Adipose tissue (tissue), 3 donors: ENCODE results near the gene SETDB1. TPM values are rescaled to one million over a fixed set of nuclear protein-coding genes. Genes with fewer than 3 reads are reported as not detected.

Source experiments
- H3K27ac ChIP-seq: one replicate; pipeline ENCODE4 v1.5.1; 2013; ENCODE audit warnings: low read depth, low read length
- WGBS, 3 donors: extraction: QIAGEN DNeasy Blood & Tissue Kit; methylation state at CpG; one replicate each; pipeline ENCODE4 v1.1.7; 2013; 5-methylcytosine and 5-hydroxymethylcytosine counted together
- polyA plus RNA-seq, 3 donors: library from polyadenylated mRNA; stranded (reverse); fragments of 200-250 nt; gene quantifications; one replicate each; pipeline ENCODE4 v1.2.3, GENCODE V29; 2013
- donor health status: healthy with polysubstance abuse.
- donor health status: Bipolar disorder and iron deficiency.
- donor health status: healthy.

SETDB1 gene
- polyA plus RNA-seq, 3 donors, result 13.4 to 15.7 (median 15.1) TPM

DNA sequence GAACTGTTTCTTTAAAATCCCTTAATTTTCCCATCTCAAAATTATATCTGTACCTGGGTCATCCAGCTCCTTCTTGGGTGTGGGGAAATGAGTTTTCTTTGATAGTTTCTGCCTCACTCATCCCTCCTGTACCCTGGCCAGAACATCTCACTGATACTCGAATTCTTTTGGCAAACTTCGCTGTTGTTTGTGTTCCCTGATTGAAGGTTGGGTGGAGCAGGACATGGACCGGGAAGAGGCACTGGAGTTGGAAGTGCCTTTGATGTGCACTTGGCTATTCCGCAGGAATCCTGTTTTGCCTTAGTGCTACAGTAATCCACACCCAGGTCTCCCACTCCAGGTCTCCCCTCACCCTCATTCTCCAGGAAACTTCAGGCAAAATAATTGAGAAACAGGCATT is 69.3 kb downstream of the SETDB1 start:
- 37 to 58% (median 41%) methylated on average over 4 of the region's 4 CpGs for WGBS, 3 donors
- H3K27ac ChIP-seq, result no peak overlapping the region

GRCh38 chr1:150995896-150996295 is 69.7 kb downstream of the SETDB1 start:
- 35 to 47% (median 39%) methylated on average over 9 of the region's 9 CpGs for WGBS, 3 donors
- H3K27ac ChIP-seq, result no peak overlapping the region

DNA sequence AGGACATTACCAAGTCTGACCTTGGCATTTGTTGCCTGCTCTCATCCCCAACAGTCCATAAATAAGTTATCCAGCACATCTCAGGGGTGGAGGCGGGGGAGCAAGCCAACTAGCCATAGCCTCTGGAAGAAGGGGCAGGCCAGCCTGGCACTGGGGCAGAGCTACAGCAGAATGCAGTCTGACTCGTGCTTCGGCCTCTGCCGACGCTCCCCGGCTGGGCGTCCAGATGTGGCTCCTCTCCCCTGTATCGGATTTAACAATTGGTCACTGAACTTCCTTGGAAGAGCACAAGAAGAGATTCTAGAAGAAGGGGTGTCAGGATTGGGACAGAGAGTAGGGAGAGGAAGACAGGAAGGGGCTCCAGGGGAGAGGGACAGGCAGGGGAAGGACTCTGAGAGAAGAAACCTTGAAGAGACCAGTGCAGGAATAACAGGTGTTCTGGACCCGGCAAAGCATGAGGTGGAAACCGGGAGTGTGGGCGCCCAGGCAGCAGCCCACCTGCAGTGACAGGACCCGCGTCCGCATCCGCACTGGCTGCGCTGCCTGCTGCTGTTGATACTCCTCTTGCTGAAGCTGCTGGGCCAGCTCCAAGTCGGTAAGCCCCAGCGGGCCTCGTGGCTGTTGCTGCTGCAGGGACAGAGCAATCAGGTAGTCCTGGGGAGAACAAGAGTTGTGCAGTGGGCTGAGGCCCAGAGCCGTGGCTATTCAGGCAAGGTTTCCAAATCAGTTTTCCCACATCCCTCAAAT is 71.1 kb downstream of the SETDB1 start:
- H3K27ac ChIP-seq, result no peak overlapping the region
- WGBS, 3 donors, result 88 to 91% (median 88%) methylated on average over 17 to 20 of the region's 20 CpGs

GRCh38 chr1:150997949-150998348 is 71.8 kb downstream of the SETDB1 start:
- H3K27ac ChIP-seq, result no peak overlapping the region
- 64 to 77% (median 66%) methylated on average over 5 of the region's 5 CpGs for WGBS, 3 donors

- 54 to 74% (median 54%) methylated on average over 17 of the region's 17 CpGs for WGBS, 3 donors
- no peak overlapping the region for H3K27ac ChIP-seq
These were observed 73.0 kb downstream of the SETDB1 start for GRCh38 chr1:150999051-150999674.

DNA sequence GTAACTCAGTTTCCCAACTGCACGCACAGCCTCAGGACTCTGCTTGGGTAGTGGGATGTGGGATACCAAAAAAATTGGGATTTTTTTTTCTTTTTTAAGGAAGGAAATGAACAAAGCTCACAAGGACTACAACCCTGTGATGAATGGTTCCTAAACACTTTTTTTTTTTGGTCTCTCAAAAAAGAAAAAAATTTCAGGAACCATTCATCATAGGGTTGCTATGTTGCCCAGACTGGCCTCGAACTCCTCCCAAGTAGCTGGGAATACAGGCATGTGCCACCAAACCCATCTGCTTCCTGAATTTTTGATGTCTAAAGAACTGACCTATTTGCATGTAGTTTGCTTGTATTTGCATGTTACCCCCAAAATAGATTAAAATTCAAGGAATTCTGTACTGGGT is 73.8 kb downstream of the SETDB1 start:
- no peak overlapping the region for H3K27ac ChIP-seq
- 70 to 87% (median 80%) methylated on average over 2 of the region's 2 CpGs for WGBS, 3 donors

GRCh38 chr1:151000408-151000807 is 74.2 kb downstream of the SETDB1 start:
- WGBS, 3 donors, result 89 to 96% (median 94%) methylated on average over 3 of the region's 3 CpGs
- no peak overlapping the region for H3K27ac ChIP-seq

- 45 to 82% (median 58%) methylated on average over 4 of the region's 4 CpGs for WGBS, 3 donors
- no peak overlapping the region for H3K27ac ChIP-seq
These were observed 75.4 kb downstream of the SETDB1 start for GRCh38 chr1:151001602-151002001.

DNA sequence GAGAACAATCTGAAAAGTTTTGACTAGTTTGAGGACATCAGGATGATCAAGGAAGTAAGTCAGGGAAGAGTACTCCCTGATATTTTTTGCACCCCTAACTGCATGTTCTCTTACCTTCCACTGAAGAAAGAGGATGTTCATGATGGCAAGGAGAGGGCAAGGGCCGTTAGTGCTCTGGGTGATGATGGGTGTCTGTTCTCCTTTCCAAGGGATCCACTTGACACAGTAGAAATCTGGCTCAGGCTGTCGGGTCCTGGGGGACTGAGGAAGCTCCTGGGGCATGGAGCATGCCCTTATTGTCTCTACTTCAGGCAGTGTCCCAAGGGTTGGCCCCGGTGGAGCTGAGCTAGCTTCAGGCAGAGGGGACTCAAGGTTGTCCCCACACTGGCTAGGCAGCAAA is 75.9 kb downstream of the SETDB1 start:
- H3K27ac ChIP-seq, result no peak overlapping the region
- WGBS, 3 donors, result 62 to 82% (median 64%) methylated on average over 3 of the region's 3 CpGs

GRCh38 chr1:151002611-151003010 is 76.4 kb downstream of the SETDB1 start:
- H3K27ac ChIP-seq, result no peak overlapping the region
- WGBS, 3 donors, result 26 to 48% (median 38%) methylated on average over 2 of the region's 2 CpGs

DNA sequence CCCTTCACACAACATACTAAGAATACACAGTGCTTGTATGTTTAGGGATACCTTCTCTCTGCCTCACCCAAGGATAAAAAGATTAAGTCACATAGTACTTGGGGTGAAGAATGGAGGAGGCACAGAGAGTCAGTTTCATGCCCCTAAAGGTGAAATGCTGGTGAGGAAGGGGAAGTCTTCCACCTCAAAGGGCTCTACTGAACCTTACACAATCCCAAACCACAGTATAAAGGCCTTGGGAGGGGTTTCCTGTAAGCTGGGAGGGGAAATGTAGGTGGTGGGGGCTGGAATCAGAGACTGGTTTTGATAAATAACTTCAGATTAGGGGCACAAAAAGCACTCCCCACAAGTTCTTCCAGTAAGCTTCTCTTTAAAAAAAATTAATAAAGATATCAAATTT is 77.0 kb downstream of the SETDB1 start:
- peak overlapping the region; percentile 2 for H3K27ac ChIP-seq

- WGBS, 3 donors, result 2 to 21% (median 20%) methylated on average over 4 of the region's 4 CpGs
These were observed 79.7 kb downstream of the SETDB1 start for GRCh38 chr1:151005729-151006319.

GRCh38 chr1:151006327-151007052 is 80.3 kb downstream of the SETDB1 start, which contains the start of gene MINDY1:
Gene MINDY1, minus strand, starts transcription at chr1:151006902. Its CDS starts 4,285 bp downstream, at chr1:151002617.
- peak within 1 kb of the TSS; percentile 52 for H3K27ac ChIP-seq
- 1 to 3% (median 2%) methylated on average over 18 of the region's 18 CpGs for WGBS, 3 donors

More at GRCh38 chr1:151005729-151006319, 79.7 kb downstream of the SETDB1 start:
- no peak overlapping the region for H3K27ac ChIP-seq

GRCh38 chr1:151007853-151008243 is 81.7 kb downstream of the SETDB1 start:
- 7 to 15% (median 14%) methylated on average over 4 of the region's 4 CpGs for WGBS, 3 donors
- H3K27ac ChIP-seq, result peak overlapping the region; percentile 52

- WGBS, 3 donors, result 1% methylated on average over 68 to 69 of the region's 69 CpGs
These were observed 82.4 kb downstream of the SETDB1 start, which contains the start of gene PRUNE1 for GRCh38 chr1:151008244-151009205. Gene PRUNE1, plus strand, starts transcription at chr1:151008449. Its CDS starts 184 bp downstream, at chr1:151008633.

DNA sequence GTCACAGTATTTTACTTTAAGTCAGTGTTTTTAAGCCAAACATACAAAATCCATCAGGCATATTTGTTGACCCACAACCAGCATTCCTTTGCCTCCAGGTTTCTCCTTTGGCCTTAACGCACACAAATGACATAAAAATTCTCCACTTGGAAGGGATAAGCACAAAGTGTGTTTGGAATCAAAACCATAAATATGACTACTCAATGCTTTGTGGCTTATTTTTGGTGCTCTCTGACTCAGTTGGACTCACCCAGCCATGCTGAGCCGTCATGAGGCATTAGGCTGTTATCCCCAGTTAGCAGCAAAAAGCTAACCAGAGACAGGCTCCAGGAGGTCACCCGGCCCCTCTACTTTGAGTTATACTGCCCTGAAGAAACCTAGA is 83.0 kb downstream of the SETDB1 start:
- no peak overlapping the region for H3K27ac ChIP-seq
- 50 to 57% (median 54%) methylated on average over 3 of the region's 3 CpGs for WGBS, 3 donors

More at GRCh38 chr1:151008244-151009205, 82.4 kb downstream of the SETDB1 start, which contains the start of gene PRUNE1:
- peak within 1 kb of the TSS; percentile 52 for H3K27ac ChIP-seq

DNA sequence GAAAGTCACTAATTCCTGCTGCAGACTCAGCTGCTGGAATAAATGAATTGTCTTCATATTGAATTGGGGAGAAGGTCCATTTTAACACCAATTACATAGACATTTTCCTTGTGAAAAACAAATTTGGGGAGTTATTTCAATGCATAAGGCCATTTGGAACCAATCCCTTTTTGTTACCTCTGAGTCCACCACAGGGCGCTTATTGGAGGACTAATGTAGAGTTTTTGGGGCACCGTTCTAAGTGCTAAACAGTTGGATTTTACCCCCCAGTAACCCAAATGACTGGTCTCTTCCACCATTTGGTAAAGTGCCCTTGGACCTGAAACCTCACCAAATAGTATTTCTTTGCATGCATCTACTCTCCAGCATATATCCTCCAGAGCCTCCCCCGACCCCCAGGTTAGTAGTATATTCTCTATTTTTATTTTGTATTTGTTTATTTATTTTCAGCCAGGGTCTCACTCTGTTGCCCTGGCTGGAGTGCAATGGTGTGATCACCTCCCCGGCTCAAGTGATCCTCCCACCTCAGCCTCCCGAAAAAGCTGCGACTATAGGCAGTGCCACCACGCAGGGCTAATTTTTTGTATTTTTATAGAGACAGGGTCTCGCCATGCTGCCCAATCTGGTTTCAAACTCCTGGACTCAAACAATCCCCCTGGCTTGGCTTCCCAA is 83.6 kb downstream of the SETDB1 start:
- WGBS, 3 donors, result 95 to 97% (median 96%) methylated on average over 8 of the region's 8 CpGs
- H3K27ac ChIP-seq, result no peak overlapping the region
